Common myeloid progenitor, CD34-positive (primary cell): Measurements from ENCODE around the gene VTI1A.

ENCODE experiments used
- CTCF ChIA-PET: fragments of 350-600 bp; sonication (Branson Sonifier 250); formaldehyde crosslinking; loops from one replicate; lab custom pipeline; 2021; ENCODE audit warnings: antibody characterized with exemption; lab: Charles Lee
- POLR2A ChIA-PET: fragments of 350-600 bp; sonication (Branson Sonifier 250); formaldehyde crosslinking; loops from one replicate; lab custom pipeline; 2021; ENCODE audit warnings: antibody characterized with exemption; lab: Charles Lee
- DNase-seq, 3 donors: peaks; one replicate each; pipeline versions ENCODE4 v3.0.0 to v3.0.0-alpha.2; 2013
- H3K27ac ChIP-seq, 2 experiments: 1 replicate in 1 of 2; 2 replicates in 1 of 2; pipeline ENCODE4 v1.7.0; 2013; ENCODE audit warnings: inconsistent platforms in 2 of 2, low read length in 2 of 2, mild to moderate bottlenecking in 2 of 2, low read depth in 1 of 2, moderate library complexity in 1 of 2; ENCODE audit not compliant: severe bottlenecking in 2 of 2, insufficient read depth in 1 of 2, poor library complexity in 1 of 2
- H3K27me3 ChIP-seq, 5 experiments: replicated peaks in 2 of 5; 1 replicate in 3 of 5; 2 replicates in 2 of 5; pipeline versions ENCODE4 v1.6.1 to v1.7.0; 2013; ENCODE audit warnings: low read length in 4 of 5, mild to moderate bottlenecking in 2 of 5, moderate library complexity in 2 of 5, inconsistent platforms in 1 of 5; ENCODE audit not compliant: insufficient read depth in 5 of 5, control insufficient read depth in 4 of 5
- H3K36me3 ChIP-seq, 4 experiments: 1 replicate in 2 of 4; 2 replicates in 2 of 4; pipeline versions ENCODE4 v1.6.1 to v1.7.0; 2013; ENCODE audit warnings: low read length in 3 of 4, control low read depth in 1 of 4, mild to moderate bottlenecking in 1 of 4; ENCODE audit not compliant: control insufficient read depth in 4 of 4, insufficient read depth in 4 of 4
- H3K4me1 ChIP-seq, 4 experiments: 1 replicate in 3 of 4; 2 replicates in 1 of 4; pipeline versions ENCODE4 v1.6.1 to v1.7.1; 2013; ENCODE audit warnings: low read length in 3 of 4, mild to moderate bottlenecking in 3 of 4, control low read depth in 1 of 4, inconsistent platforms in 1 of 4, moderate library complexity in 1 of 4; ENCODE audit not compliant: control insufficient read depth in 4 of 4, insufficient read depth in 4 of 4; ENCODE audit errors: control extremely low read depth in 1 of 4
- H3K4me3 ChIP-seq, 7 experiments: 1 replicate in 4 of 7; 2 replicates in 3 of 7; pipeline versions ENCODE4 v1.5.1 to v1.7.0; 2013; ENCODE audit warnings: mild to moderate bottlenecking in 7 of 7, low read length in 6 of 7, moderate library complexity in 6 of 7, inconsistent platforms in 2 of 7, low read depth in 2 of 7, control low read depth in 1 of 7; ENCODE audit not compliant: insufficient read depth in 4 of 7, control insufficient read depth in 1 of 7; ENCODE audit errors: extremely low read depth in 1 of 7
- H3K9me3 ChIP-seq, 5 experiments: 1 replicate in 4 of 5; 2 replicates in 1 of 5; pipeline versions ENCODE4 v1.6.1 to v1.7.1; 2013; ENCODE audit warnings: low read length in 4 of 5, mild to moderate bottlenecking in 2 of 5, inconsistent platforms in 1 of 5, low read depth in 1 of 5, moderate library complexity in 1 of 5; ENCODE audit not compliant: control insufficient read depth in 4 of 5, insufficient read depth in 2 of 5; ENCODE audit errors: control extremely low read depth in 1 of 5
- WGBS: methylation state at CpG from one replicate; pipeline ENCODE4 v1.1.5; 2013; ENCODE audit not compliant: insufficient coverage; 5-methylcytosine and 5-hydroxymethylcytosine counted together

The VTI1A gene

DNA sequence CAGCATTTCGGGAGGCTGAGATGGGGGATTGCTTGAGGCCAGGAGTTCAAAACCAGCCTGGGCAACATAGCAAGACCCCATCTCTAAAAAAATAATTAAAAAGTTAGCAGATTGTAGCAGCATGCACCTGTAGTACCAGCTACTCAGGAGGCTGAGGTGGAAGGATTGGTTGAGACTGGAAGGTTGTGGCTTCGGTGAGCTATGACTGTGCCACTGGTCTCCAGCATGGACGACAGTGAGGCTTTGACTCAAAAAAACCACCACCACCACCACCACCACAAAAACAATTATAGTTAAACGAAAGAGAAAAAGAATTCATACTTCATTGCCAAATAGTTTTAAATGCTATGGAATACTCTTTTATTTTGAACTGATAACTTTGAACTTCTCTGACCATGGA lies 63.4 kb downstream of the VTI1A start:
- H3K9me3 ChIP-seq = peaks cover 0 to 4% (median 0%) of the 10 kb centered on the region in 5 experiments
- DNase-seq = no peak
- H3K4me3 ChIP-seq = no peak overlapping the region
- peaks cover 0 to 5% (median 0%) of the 10 kb centered on the region in 4 experiments for H3K36me3 ChIP-seq
- POLR2A ChIA-PET = no interaction called here
- no peak overlapping the region for H3K27ac ChIP-seq
- no peaks in the 10 kb centered on the region for H3K27me3 ChIP-seq
- CTCF ChIA-PET = no interaction called here
- WGBS = no CpG with 5 or more reads among the region's 4 CpGs
- H3K4me1 ChIP-seq = peaks cover 0 to 6% (median 0%) of the 10 kb centered on the region in 4 experiments

- H3K4me3 ChIP-seq = no peak overlapping the region
These were observed 65.3 kb downstream of the VTI1A start for GRCh38 chr10:112512294-112512693.

GRCh38 chr10:112515126-112515525 lies 68.1 kb downstream of the VTI1A start:
- Histone ChIP-seq H3K4me1 (peaks cover 0 to 1% (median 0%) of the 10 kb centered on the region in 4 experiments), H3K4me3 (no peak overlapping the region), H3K27ac (no peak overlapping the region), H3K27me3 (no peaks in the 10 kb centered on the region), H3K9me3 (peaks cover 0 to 4% (median 0%) of the 10 kb centered on the region in 5 experiments), H3K36me3 (peaks cover 0 to 5% (median 0%) of the 10 kb centered on the region in 4 experiments)
- ChIA-PET CTCF (no interaction called here), POLR2A (no interaction called here)
- DNase-seq = no peak

More at GRCh38 chr10:112512294-112512693, 65.3 kb downstream of the VTI1A start:
- DNase-seq = no peak
- no CpG with 5 or more reads among the region's 2 CpGs for WGBS
- H3K27ac ChIP-seq = no peak overlapping the region
- no peaks in the 10 kb centered on the region for H3K27me3 ChIP-seq
- ChIA-PET POLR2A (no interaction called here), CTCF (no interaction called here)
- H3K4me1 ChIP-seq = peaks cover 0 to 2% (median 0%) of the 10 kb centered on the region in 4 experiments
- peaks cover 0 to 4% (median 0%) of the 10 kb centered on the region in 5 experiments for H3K9me3 ChIP-seq
- peaks cover 0 to 5% (median 0%) of the 10 kb centered on the region in 4 experiments for H3K36me3 ChIP-seq

DNA sequence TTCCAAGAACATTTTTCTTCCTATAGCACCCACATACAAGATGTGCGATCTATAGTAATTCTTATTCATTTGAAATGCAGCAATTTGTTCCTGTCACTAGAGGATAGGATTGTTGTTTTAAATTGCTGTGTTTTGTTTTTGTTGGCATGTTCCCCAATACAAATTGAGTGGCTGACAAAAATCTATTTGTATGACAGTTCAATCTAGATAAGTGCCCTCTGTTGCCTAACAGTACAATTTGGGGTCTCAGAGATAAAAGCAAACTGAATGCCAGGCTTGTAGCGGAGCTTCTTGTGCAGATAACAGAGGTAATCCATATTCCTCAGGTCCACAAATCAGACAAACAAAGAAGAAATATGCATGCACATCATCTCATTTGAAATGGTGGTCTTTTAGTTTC lies 68.8 kb downstream of the VTI1A start:
- H3K4me1 ChIP-seq = peaks cover 0 to 2% (median 0%) of the 10 kb centered on the region in 4 experiments
- WGBS = no CpG with 5 or more reads among the region's 2 CpGs
- H3K27me3 ChIP-seq = no peaks in the 10 kb centered on the region
- POLR2A ChIA-PET = no interaction called here
- H3K27ac ChIP-seq = no peak overlapping the region
- H3K9me3 ChIP-seq = peaks cover 0 to 4% (median 0%) of the 10 kb centered on the region in 5 experiments
- H3K4me3 ChIP-seq = no peak overlapping the region
- H3K36me3 ChIP-seq = peaks cover 0 to 5% (median 0%) of the 10 kb centered on the region in 4 experiments
- CTCF ChIA-PET = no interaction called here
- DNase-seq = no peak

GRCh38 chr10:112517451-112517862 lies 70.4 kb downstream of the VTI1A start:
- POLR2A ChIA-PET = no interaction called here
- peaks cover 0 to 3% (median 0%) of the 10 kb centered on the region in 4 experiments for H3K36me3 ChIP-seq
- 100% methylated on average over 3 of the region's 5 CpGs for WGBS
- no peak for DNase-seq
- H3K27me3 ChIP-seq = no peaks in the 10 kb centered on the region
- peaks cover 0 to 4% (median 0%) of the 10 kb centered on the region in 5 experiments for H3K9me3 ChIP-seq
- H3K4me1 ChIP-seq = peaks cover 0 to 2% (median 0%) of the 10 kb centered on the region in 4 experiments
- H3K4me3 ChIP-seq = no peak overlapping the region
- CTCF ChIA-PET = no interaction called here
- H3K27ac ChIP-seq = no peak overlapping the region

GRCh38 chr10:112519133-112519761 lies 72.2 kb downstream of the VTI1A start:
- Histone ChIP-seq H3K27ac (no peak overlapping the region), H3K4me1 (peaks cover 0 to 2% (median 0%) of the 10 kb centered on the region in 4 experiments), H3K4me3 (no peak overlapping the region), H3K27me3 (no peaks in the 10 kb centered on the region), H3K9me3 (peaks cover 0 to 1% (median 0%) of the 10 kb centered on the region in 5 experiments), H3K36me3 (no peaks in the 10 kb centered on the region)
- POLR2A ChIA-PET = no interaction called here
- 97% methylated on average over 3 of the region's 5 CpGs for WGBS
- CTCF ChIA-PET = no interaction called here
- DNase-seq = no peak

DNA sequence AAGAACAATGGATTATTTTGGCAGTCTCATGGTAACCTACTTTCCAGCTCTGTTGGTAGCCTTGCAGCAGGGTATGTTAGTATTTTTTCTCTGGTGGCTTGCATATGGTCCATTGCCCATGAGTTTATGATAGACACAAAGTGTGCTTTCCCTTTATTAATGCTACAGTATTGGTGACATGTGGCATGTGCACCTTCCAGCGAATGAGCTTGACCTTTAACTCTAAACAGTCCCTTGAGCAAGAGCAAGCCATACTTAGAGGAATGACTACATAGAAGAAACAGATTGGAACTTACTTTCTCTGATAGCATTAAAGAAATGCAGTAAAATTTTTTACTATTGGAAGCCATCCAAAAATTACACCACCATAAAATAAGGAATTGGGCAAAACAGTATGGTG lies 73.9 kb downstream of the VTI1A start:
- ChIA-PET POLR2A (no interaction called here), CTCF (interaction anchor here (1.4 kb wide), 1 partner anchor 45 kb away, joined by 3 read pairs; no protein-coding TSS in a partner anchor)
- Histone ChIP-seq H3K4me3 (no peak overlapping the region), H3K36me3 (no peaks in the 10 kb centered on the region), H3K9me3 (no peaks in the 10 kb centered on the region), H3K27me3 (no peaks in the 10 kb centered on the region), H3K27ac (no peak overlapping the region), H3K4me1 (peaks cover 0 to 2% (median 0%) of the 10 kb centered on the region in 4 experiments)
- 100% methylated on average over 1 of the region's 1 CpG for WGBS
- DNase-seq = no peak
